Activated naive CD4-positive, alpha-beta T cell treated with anti-CD3 and anti-CD28 coated beads, Interleukin-2, amount 10 ng/mL, durations not matched to agents 7 days and 5 days (primary cell): ENCODE data around the gene TNK2.
A peak's percentile ranks its signal among the peaks of the same experiment; 100 is the strongest.
"Not testable (repeated sequence)": the region's sequence is repeated elsewhere in the genome, so short reads cannot be mapped to it uniquely, and the experiment has no call there.

Experiments
- CTCF ChIA-PET: fragments of 350-600 bp; sonication (Branson Sonifier 250); formaldehyde crosslinking; loops from one replicate; lab custom pipeline; 2021; ENCODE audit warnings: antibody characterized with exemption; lab: Charles Lee
- DNase-seq: peaks from one replicate; pipeline ENCODE4 v3.0.0-alpha.2; 2020
- H3K27ac Mint-ChIP-seq: one replicate; pipeline ENCODE4 v1.8.0; 2021; ENCODE audit warnings: mild to moderate bottlenecking, moderate library complexity, mixed read lengths
- H3K27me3 Mint-ChIP-seq: one replicate; pipeline ENCODE4 v1.8.0; 2021; ENCODE audit warnings: mild to moderate bottlenecking, mixed read lengths
- H3K36me3 Mint-ChIP-seq: one replicate; pipeline ENCODE4 v1.8.0; 2021; ENCODE audit warnings: mixed read lengths
- H3K4me1 Mint-ChIP-seq: one replicate; pipeline ENCODE4 v1.8.0; 2021; ENCODE audit warnings: mixed read lengths
- H3K4me3 Mint-ChIP-seq: one replicate; pipeline ENCODE4 v1.8.0; 2021; ENCODE audit warnings: mild to moderate bottlenecking, moderate library complexity, mixed read lengths
- H3K9me3 Mint-ChIP-seq: one replicate; pipeline ENCODE4 v1.8.0; 2021; ENCODE audit warnings: mixed read lengths

TNK2 gene

DNA sequence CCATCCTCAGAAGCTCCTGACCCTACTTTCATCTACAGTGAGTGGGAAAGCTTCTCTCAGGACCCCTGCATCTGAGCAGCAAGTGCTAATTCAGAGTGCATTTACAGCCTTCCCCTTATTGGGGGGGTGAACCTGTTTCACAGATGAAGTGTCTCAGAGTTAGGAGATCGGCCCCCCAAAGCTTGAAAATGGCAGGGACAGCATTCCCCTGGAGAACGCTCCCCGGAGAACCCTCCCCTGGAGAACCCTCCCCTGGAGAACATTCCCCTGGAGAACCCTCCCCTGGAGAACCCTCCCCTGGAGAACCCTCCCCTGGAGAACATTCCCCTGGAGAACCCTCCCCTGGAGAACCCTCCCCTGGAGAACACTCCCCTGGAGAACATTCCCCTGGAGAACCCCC, 36.7 kb downstream of the TNK2 start:
- H3K9me3 Mint-ChIP-seq, H3K4me1 Mint-ChIP-seq, H3K36me3 Mint-ChIP-seq, H3K4me3 Mint-ChIP-seq, DNase-seq, H3K27me3 Mint-ChIP-seq, H3K27ac Mint-ChIP-seq: not testable (repeated sequence)
- CTCF ChIA-PET: interaction anchor here (1.0 to 1.4 kb wide), 2 partner anchors 9 to 44 kb away, joined by 3 read pairs; no protein-coding TSS in a partner anchor

DNA sequence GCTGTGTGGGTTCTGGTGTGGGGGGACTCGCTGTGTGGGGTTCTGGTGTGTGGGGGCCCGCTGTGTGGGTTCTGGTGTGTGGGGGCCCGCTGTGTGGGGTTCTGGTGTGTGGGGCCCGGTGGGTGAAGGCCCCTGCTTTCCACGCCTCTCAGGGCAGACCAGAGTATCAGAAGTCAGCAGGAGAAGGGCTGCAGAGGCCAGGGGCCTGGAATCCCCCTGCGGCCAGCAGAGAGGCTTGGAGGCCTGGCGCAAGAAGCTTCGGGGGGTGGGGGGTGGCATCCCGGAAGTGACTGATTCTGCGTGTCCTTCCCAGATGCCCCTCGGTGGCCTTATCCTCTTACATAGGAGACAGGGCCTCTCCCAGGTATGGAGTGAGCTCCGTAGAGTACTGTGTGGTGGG, 37.4 kb downstream of the TNK2 start:
- CTCF ChIA-PET: interaction anchor here (1.0 to 1.4 kb wide), 2 partner anchors 8 to 44 kb away, joined by 3 read pairs; no protein-coding TSS in a partner anchor

DNA sequence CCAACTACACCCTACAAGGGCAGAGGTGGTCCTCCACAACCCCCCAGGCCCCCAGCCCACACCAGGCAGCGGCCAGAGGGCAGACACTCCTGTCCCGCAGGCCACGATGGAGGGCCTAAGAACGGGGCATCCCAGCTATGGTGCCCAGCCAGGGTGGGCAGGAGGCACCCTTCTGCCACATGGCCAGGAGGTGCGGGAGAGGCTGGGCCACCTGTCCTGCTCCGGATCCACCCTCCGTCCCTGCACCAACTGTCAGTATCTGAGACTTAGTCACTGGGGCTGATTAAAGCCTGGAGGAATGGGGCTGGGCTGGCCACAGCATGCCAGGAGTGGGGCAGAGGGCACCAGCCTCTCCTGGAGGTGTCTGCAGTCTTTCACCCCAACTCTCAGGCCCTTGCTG, 37.9 kb downstream of the TNK2 start:
- H3K27ac Mint-ChIP-seq: no peak overlapping the region
- H3K4me1 Mint-ChIP-seq: no peaks in the 10 kb centered on the region
- H3K36me3 Mint-ChIP-seq: peaks cover 4% of the 10 kb centered on the region
- DNase-seq: no peak
- no peak overlapping the region for H3K4me3 Mint-ChIP-seq
- H3K9me3 Mint-ChIP-seq: no peaks in the 10 kb centered on the region
- CTCF ChIA-PET: no interaction called here
- no peaks in the 10 kb centered on the region for H3K27me3 Mint-ChIP-seq

More for the DNA sequence above, 37.4 kb downstream of the TNK2 start:
- Mint-ChIP-seq H3K9me3 (no peaks in the 10 kb centered on the region), H3K36me3 (peaks cover 6% of the 10 kb centered on the region), H3K4me3 (no peak overlapping the region), H3K27ac (no peak overlapping the region), H3K4me1 (no peaks in the 10 kb centered on the region), H3K27me3 (no peaks in the 10 kb centered on the region)
- no peak for DNase-seq

DNA sequence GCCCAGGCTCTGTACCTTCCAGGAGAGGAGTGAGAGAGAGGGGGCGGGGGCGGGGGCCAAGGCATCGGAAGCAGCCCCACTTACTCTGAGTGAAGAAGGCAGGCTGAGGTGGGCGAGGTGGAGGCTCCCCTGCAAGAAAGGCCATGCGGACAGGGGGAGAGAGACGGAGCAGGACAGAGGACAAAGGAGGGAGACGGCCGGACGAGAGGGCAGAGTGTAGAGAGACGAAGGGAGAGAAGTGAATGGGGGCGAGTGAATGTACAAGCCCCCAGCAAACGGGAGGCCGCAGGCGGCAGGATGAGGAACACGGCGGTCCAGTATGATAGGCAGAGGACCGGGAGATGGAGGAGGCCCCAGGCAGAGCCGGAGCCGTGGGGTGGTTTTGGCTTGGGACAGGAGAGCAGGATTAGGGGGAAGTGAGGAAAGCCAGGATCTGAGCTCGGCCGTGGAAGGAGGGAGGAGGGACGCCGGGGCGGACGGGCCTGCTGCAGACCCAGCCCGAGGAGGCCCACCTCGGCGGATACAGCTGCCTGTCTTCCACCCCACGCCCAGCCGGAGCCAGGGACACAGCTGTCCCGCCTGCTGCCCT, 38.8 kb downstream of the TNK2 start:
- CTCF ChIA-PET: interaction anchor here (1.2 kb wide), 1 partner anchor 10 kb away, joined by 4 read pairs; no protein-coding TSS in a partner anchor
- peaks cover 4% of the 10 kb centered on the region for H3K36me3 Mint-ChIP-seq

DNA sequence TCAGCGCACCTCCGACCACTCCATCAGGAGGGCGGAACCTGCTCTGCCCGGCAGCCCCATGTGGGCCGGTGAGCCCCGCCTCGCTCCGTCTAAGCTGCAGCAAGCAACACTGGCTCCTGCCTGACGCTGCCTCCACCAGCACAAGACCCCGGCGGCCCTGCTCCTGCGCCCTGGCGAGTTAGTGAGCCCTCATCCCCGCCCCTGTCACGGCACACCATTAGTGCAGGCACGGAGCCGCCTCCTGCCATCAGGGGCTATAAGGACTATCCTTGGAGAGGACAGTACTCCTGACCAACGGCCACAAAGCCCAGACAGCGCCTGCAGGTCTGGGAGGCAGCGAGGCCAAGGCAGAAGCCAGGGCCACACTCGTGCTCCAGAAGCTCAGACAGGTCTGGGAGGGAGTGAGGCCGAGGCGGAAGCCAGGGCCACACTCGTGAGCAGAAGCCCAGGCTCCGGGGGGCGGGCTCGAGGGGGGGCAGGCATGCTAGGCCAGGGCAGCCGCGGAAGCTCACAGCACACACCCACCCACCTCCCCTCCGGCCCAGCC, 39.4 kb downstream of the TNK2 start:
- DNase-seq: no peak
- H3K4me1 Mint-ChIP-seq: no peaks in the 10 kb centered on the region
- peaks cover 4% of the 10 kb centered on the region for H3K36me3 Mint-ChIP-seq
- CTCF ChIA-PET: interaction anchor here (1.2 kb wide), 1 partner anchor 10 kb away, joined by 4 read pairs; no protein-coding TSS in a partner anchor
- no peak overlapping the region for H3K4me3 Mint-ChIP-seq
- H3K27ac Mint-ChIP-seq: no peak overlapping the region
- H3K9me3 Mint-ChIP-seq: no peaks in the 10 kb centered on the region
- no peaks in the 10 kb centered on the region for H3K27me3 Mint-ChIP-seq

More for the DNA sequence above, 38.8 kb downstream of the TNK2 start:
- no peak for DNase-seq
- Mint-ChIP-seq H3K9me3 (no peaks in the 10 kb centered on the region), H3K4me1 (no peaks in the 10 kb centered on the region), H3K27ac (no peak overlapping the region), H3K4me3 (no peak overlapping the region), H3K27me3 (no peaks in the 10 kb centered on the region)

DNA sequence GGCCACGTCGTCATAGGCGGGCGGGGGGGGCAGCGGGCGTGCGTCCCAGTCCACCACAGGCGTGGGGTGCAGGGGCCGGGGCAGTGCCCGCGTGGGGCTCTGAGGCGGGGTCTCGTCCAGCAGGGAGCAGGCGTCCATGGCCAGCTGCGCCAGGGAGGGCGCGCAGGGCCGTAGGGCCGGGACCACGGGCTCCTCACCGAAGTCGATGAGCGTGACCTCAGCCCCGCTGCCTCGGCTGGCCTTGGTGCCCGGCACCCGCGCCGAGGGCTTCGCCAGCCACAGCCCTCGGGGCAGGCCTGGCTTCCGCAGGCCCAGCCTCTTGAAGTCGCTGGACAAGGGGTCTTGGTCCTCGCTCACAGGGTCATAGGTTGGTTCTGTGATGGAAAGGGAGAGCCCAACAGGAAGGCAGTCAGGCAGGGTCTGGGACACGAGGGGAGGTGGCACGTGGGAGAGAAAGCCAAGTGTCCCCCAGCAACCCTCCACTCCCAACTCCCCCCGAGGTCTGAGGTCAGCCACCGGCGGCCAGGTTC, 40.0 kb downstream of the TNK2 start:
- Mint-ChIP-seq H3K4me1 (no peaks in the 10 kb centered on the region), H3K27ac (no peak overlapping the region), H3K27me3 (no peaks in the 10 kb centered on the region), H3K36me3 (peaks cover 4% of the 10 kb centered on the region), H3K4me3 (no peak overlapping the region), H3K9me3 (no peaks in the 10 kb centered on the region)
- DNase-seq: no peak
- CTCF ChIA-PET: interaction anchor here (1.2 kb wide), 1 partner anchor 9 kb away, joined by 4 read pairs; no protein-coding TSS in a partner anchor

DNA sequence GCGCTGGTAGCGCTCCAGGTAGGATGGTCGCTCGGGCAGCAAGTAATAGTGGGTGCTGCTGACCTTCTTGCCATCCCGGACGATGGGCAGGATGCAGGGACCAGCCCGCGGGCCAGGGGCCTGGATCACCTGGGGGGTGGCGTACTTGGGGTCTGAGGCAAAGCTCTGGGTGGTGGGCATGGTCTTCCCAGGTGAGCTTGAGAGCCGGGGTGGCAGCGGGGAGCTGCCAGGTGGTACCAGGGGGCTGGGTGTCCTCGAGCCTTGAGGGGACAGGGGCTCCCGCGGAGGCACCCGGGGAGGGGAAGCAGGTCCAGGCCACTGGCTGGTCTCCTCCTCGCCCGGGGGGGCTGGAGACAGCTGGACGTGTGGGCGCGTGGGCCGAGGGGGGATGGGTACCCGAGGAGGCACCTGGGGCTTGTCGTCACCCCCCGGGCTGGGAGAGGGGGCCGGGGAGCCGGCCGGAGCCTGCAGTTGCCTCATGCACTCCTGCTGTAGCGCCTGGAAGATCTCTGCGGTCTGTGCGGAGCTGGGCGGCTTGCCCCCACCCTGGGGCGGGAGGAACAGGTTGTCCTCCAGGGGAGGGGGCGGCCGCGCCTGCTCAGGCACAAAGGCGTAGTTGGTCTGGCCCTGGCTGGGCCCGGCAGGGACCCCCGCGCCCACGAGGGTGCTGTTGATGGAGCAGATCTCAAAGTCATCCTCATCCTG, 40.6 kb downstream of the TNK2 start:
- H3K4me3 Mint-ChIP-seq: no peak overlapping the region
- peaks cover 8% of the 10 kb centered on the region for H3K36me3 Mint-ChIP-seq
- CTCF ChIA-PET: interaction anchor here (2.0 kb wide), 1 partner anchor 47 kb away, joined by 6 read pairs; no protein-coding TSS in a partner anchor
- no peaks in the 10 kb centered on the region for H3K27me3 Mint-ChIP-seq
- no peaks in the 10 kb centered on the region for H3K9me3 Mint-ChIP-seq
- H3K27ac Mint-ChIP-seq: no peak overlapping the region
- no peak for DNase-seq
- no peaks in the 10 kb centered on the region for H3K4me1 Mint-ChIP-seq

DNA sequence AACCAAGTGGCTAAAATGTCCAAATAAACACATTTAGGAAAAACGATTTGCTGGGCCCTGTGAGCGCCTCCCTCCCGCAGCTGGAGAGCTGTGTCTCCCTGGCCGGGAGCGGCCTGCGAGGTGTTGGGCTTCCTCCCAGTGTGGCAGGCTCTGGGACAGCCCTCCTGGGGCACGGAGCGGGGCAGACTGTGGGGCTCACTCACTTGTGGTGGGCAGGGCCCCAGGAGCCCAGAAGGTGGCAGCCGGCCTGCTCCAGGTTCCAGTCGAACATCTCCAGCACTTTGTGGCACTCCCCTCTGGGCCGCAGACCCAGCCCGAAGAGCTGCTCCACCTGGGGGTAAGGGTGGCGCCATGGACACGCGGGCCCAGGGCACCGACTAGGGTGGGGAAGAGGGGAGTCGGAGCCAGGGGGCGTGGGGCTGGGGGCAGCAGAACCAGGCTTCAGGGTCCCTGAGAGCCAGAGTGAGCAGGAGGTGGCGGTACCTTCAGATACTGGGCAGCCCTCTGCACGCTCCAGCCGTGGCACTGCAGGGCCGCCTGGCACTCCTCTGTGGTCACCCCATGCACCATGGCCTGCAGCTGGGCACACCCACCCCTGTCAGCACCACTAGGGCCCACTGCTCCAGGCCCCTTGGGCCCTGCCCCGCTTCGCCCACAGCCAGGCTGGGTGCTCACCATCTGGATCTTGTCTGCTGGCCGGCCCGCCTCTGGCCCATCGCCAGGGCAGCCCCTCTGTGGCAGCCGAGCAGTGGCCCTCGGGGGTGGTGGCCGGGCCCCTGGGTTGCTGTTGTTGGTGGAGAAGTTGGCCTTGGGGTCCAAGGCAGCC, 41.5 kb downstream of the TNK2 start:
- Mint-ChIP-seq H3K36me3 (peaks cover 10% of the 10 kb centered on the region), H3K27ac (no peak overlapping the region), H3K9me3 (no peaks in the 10 kb centered on the region), H3K4me3 (no peak overlapping the region), H3K4me1 (no peaks in the 10 kb centered on the region), H3K27me3 (no peaks in the 10 kb centered on the region)
- no peak for DNase-seq
- CTCF ChIA-PET: interaction anchor here (2.0 kb wide), 1 partner anchor 48 kb away, joined by 6 read pairs; no protein-coding TSS in a partner anchor

DNA sequence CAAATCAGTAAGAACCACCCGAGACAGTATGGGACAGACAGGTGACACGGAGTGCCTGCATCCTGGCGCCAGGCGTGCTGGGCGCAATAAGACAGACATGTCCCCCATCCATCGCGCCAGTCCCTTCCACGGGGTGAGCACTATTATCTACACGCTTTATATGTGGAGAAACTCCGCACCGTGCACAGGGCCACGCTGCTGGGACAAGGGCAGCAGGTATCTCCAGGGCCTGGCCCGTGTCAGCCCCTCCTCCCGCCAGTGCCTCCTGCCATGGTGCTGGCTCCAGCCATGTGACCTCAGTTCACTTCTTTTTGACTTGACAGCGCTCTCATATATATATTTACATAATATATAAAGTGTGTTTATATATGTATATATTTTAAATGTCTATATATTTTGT, 42.6 kb downstream of the TNK2 start:
- Mint-ChIP-seq H3K27me3 (no peaks in the 10 kb centered on the region), H3K4me3 (no peak overlapping the region), H3K9me3 (no peaks in the 10 kb centered on the region), H3K36me3 (peaks cover 10% of the 10 kb centered on the region), H3K27ac (no peak overlapping the region), H3K4me1 (no peaks in the 10 kb centered on the region)
- no peak for DNase-seq
- CTCF ChIA-PET: no interaction called here

DNA sequence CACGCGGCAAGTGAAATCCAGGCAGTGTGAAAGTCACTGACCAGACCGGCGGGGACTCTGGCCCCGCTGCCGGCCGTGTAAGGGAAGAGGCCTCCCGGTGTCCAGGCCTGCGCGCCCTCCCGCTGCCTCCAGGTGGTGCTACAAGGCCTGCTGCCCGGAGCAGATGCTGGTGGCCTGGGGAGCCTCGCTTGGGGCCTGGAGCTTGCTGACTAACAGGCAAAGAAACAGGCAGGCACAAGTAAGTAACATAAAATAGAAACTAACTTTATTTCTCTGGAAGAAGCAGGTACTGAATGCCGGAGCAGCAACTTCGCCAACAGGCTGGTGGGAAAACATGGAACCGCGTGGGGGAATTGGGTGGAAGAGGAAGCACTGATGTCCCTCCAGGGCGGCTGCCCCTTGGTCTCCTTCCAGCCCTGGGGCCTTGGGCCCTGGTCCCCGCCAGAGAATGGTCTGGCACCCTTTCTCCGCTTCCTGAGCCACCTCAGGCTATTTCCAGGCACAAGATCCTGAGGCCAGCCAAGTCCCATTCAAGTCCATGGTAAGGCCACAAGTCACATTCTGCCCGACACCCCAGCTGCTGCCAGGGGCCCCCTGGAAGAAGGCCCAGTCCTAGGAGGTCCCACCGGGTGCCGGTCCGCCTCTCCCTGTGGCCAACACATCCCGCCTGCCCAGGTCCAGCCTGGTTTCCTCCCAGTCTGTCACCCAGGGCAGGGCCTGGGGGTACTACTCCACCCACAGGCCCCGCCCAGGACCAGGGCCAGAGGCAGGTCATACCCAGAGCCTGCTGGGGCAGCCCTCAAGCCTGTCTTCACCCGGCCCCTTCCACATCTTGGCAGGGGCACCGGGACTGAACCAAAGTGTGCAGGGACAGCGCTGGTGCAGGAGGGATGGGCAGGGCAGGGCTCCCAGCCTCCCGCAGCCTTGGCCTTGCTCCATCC, 45.0 kb downstream of the TNK2 start:
- Mint-ChIP-seq H3K27ac (peak overlapping the region; percentile 60), H3K4me1 (peaks cover 5% of the 10 kb centered on the region), H3K27me3 (peaks cover 15% of the 10 kb centered on the region), H3K36me3 (peaks cover 7% of the 10 kb centered on the region), H3K4me3 (no peak overlapping the region), H3K9me3 (no peaks in the 10 kb centered on the region)
- DNase-seq: peak; percentile 73
- CTCF ChIA-PET: interaction anchor here (0.6 to 1.0 kb wide), 6 partner anchors 8 to 112 kb away, joined by 3 to 13 read pairs (median 4); partner anchors contain the start of gene TNK2

DNA sequence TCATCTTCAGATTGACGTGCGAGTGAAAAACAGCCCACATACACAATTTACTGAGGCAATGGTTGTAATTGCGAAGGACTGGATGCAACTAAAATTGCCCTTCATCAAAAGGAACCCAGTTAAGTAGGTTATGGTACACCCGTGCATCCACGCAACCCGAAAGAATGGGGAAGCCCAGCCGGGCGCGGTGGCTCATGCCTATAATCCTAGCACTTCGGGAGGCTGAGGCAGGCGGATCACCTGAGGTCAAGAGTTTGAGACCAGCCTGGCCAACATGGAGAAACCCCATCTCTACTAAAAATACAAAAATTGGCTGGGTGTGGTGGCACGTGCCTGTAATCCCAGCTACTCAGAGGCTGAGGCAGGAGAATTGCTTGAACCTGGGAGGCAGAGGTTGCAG, 46.0 kb downstream of the TNK2 start:
- CTCF ChIA-PET: interaction anchor here (0.8 to 2.1 kb wide), 5 partner anchors 11 to 53 kb away, joined by 3 to 33 read pairs (median 12); no protein-coding TSS in a partner anchor
- H3K4me3 Mint-ChIP-seq, DNase-seq, H3K9me3 Mint-ChIP-seq, H3K27ac Mint-ChIP-seq, H3K36me3 Mint-ChIP-seq, H3K4me1 Mint-ChIP-seq: not testable (repeated sequence)
- peaks cover 19% of the 10 kb centered on the region for H3K27me3 Mint-ChIP-seq

DNA sequence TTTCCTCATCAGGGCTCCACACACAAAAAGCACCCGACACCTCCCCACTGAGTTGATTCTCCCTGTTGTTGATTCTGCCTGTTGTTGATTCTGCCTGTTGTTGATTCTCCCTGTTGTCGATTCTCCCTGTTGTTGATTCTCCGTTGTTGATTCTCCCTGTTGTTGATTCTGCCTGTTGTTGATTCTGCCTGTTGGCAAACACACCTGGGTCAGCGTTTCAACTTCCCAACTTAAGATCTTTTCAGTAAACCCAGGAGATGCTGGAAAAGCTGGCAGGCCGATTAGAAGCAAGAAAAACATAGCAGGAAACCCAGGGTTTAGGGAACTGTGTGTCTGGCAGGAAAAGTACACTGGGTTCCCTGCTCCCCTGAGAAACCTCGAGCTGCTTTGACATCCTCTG, 47.9 kb downstream of the TNK2 start:
- Mint-ChIP-seq H3K4me1 (peaks cover 5% of the 10 kb centered on the region), H3K27me3 (peaks cover 28% of the 10 kb centered on the region), H3K36me3 (peaks cover 7% of the 10 kb centered on the region), H3K9me3 (no peaks in the 10 kb centered on the region), H3K4me3 (no peak overlapping the region), H3K27ac (no peak overlapping the region)
- no peak for DNase-seq
- CTCF ChIA-PET: interaction anchor here (0.7 to 2.1 kb wide), 6 partner anchors 9 to 54 kb away, joined by 3 to 33 read pairs (median 8); no protein-coding TSS in a partner anchor
